T-cell (primary cell): Measurements from ENCODE around the gene ANO9. TPM values are rescaled to one million over a fixed set of nuclear protein-coding genes. Genes with fewer than 3 reads are reported as not detected.

Source experiments
- ATAC-seq, 4 experiments: fragments of 200-7000 bp in 3 of 4; fragments of 150-1000 bp in 1 of 4; cut with Tn5 transposase; replicated peaks in 1 of 4; 1 replicate in 3 of 4; 2 replicates in 1 of 4; pipeline ENCODE4 v1.10.0; 2021; ENCODE audit warnings: moderate library complexity in 3 of 4, mild to moderate bottlenecking in 2 of 4, moderate number of reproducible peaks in 1 of 4
- CTCF ChIA-PET, 2 donors: fragments of 300-600 bp; sonication (Branson Sonifier 250); formaldehyde crosslinking; loops; one replicate each; lab custom pipeline; 2022; ENCODE audit warnings: antibody characterized with exemption in 2 of 2; lab: Charles Lee
- POLR2A ChIA-PET, 2 donors: fragments of 300-600 bp; sonication (Branson Sonifier 250); formaldehyde crosslinking; loops; one replicate each; lab custom pipeline; 2022; ENCODE audit warnings: antibody characterized with exemption in 2 of 2; lab: Charles Lee
- DNase-seq, 35 experiments: peaks; one replicate each; pipeline versions ENCODE4 v3.0.0 to v3.0.0-alpha.2; 2013 to 2023
- H3K27ac ChIP-seq: one replicate; pipeline ENCODE4 v1.5.1; 2013; ENCODE audit warnings: low read length
- H3K27me3 ChIP-seq, 2 experiments: replicated peaks in 1 of 2; 1 replicate in 1 of 2; 2 replicates in 1 of 2; pipeline versions ENCODE4 v1.6.1 to v1.7.0; 2013; ENCODE audit warnings: low read length in 1 of 2, mixed read lengths in 1 of 2; ENCODE audit not compliant: control insufficient read depth in 2 of 2, insufficient read depth in 2 of 2; ENCODE audit errors: extremely low read depth in 1 of 2
- H3K36me3 ChIP-seq, 2 donors: 1 replicate in 1 of 2; 2 replicates in 1 of 2; pipeline versions ENCODE4 v1.6.1 to v1.7.0; 2013; ENCODE audit warnings: low read length in 1 of 2; ENCODE audit not compliant: control insufficient read depth in 2 of 2, insufficient read depth in 1 of 2; ENCODE audit errors: extremely low read depth in 1 of 2
- H3K4me1 ChIP-seq, 2 experiments: 1 replicate in 1 of 2; 2 replicates in 1 of 2; pipeline versions ENCODE4 v1.6.1 to v1.7.0; 2013; ENCODE audit warnings: low read length in 2 of 2, mixed read lengths in 1 of 2; ENCODE audit not compliant: insufficient read depth in 2 of 2, control insufficient read depth in 1 of 2; ENCODE audit errors: extremely low read depth in 1 of 2
- H3K4me3 ChIP-seq, 2 donors: 1 replicate in 1 of 2; 2 replicates in 1 of 2; pipeline versions ENCODE4 v1.5.1 to v1.7.0; 2013; ENCODE audit warnings: mild to moderate bottlenecking in 2 of 2, low read length in 1 of 2, moderate library complexity in 1 of 2; ENCODE audit not compliant: control insufficient read depth in 1 of 2; ENCODE audit errors: extremely low read depth in 1 of 2
- H3K9me3 ChIP-seq: 2 replicates; pipeline ENCODE4 v1.7.0; 2013
- H3K27ac Mint-ChIP-seq, 2 donors: one replicate each; pipeline ENCODE4 v1.8.0; 2020 to 2021; ENCODE audit warnings: mild to moderate bottlenecking in 2 of 2, mixed read lengths in 2 of 2
- H3K27me3 Mint-ChIP-seq, 2 donors: one replicate each; pipeline ENCODE4 v1.8.0; 2021 to 2022; ENCODE audit warnings: mixed read lengths in 2 of 2
- H3K36me3 Mint-ChIP-seq: one replicate; pipeline ENCODE4 v1.8.0; 2021; ENCODE audit warnings: mixed read lengths
- H3K4me1 Mint-ChIP-seq, 3 donors: one replicate each; pipeline ENCODE4 v1.8.0; 2020 to 2022; ENCODE audit warnings: mixed read lengths in 3 of 3, mild to moderate bottlenecking in 1 of 3
- H3K4me3 Mint-ChIP-seq, 3 donors: one replicate each; pipeline ENCODE4 v1.8.0; 2020 to 2022; ENCODE audit warnings: mild to moderate bottlenecking in 3 of 3, mixed read lengths in 3 of 3, moderate library complexity in 3 of 3
- H3K9me3 Mint-ChIP-seq, 3 donors: one replicate each; pipeline ENCODE4 v1.8.0; 2020 to 2022; ENCODE audit warnings: mixed read lengths in 3 of 3
- WGBS: methylation state at CpG from one replicate; pipeline ENCODE4 v1.1.5; 2013; ENCODE audit warnings: missing lambda C conversion rate; ENCODE audit not compliant: insufficient coverage; 5-methylcytosine and 5-hydroxymethylcytosine counted together
- total RNA-seq, 35 experiments: library from RNA in 6 of 35; stranded (reverse) in 6 of 35; fragments of 120-200 nt in 1 of 35; gene quantifications; one replicate each; pipeline versions ENCODE4 v1.2.1 to v1.2.4 and lab custom pipeline; 2013 to 2026

Gene ANO9
- total RNA-seq, 5 donors from 2014 or later (not counting 1 experiment from before 2014, with no cell fraction given) = 103 to 128 (median 120) TPM

GRCh38 chr11:432501-433100 is 9.2 kb downstream of the ANO9 start:
- H3K36me3 Mint-ChIP-seq = peaks cover 6% of the 10 kb centered on the region
- no peak overlapping the region for H3K27ac ChIP-seq
- no peak overlapping the region for H3K4me3 Mint-ChIP-seq
- no peaks in the 10 kb centered on the region for H3K9me3 ChIP-seq
- H3K27ac Mint-ChIP-seq = no peak overlapping the region
- WGBS = 95% methylated on average over 20 of the region's 20 CpGs
- no peaks in the 10 kb centered on the region for H3K27me3 Mint-ChIP-seq
- ChIA-PET POLR2A (no interaction called here), CTCF (no interaction called here)
- no peaks in the 10 kb centered on the region for H3K27me3 ChIP-seq
- no peaks in the 10 kb centered on the region for H3K9me3 Mint-ChIP-seq
- H3K4me1 ChIP-seq = peaks cover 0 to 5% of the 10 kb centered on the region in 2 experiments
- no peak for DNase-seq
- ATAC-seq = no peak
- H3K4me1 Mint-ChIP-seq = peaks cover 5 to 12% (median 8%) of the 10 kb centered on the region in 3 donors
- H3K4me3 ChIP-seq = no peak overlapping the region
- H3K36me3 ChIP-seq = peaks cover 0 to 22% of the 10 kb centered on the region in 2 donors

GRCh38 chr11:431921-432320 is 9.9 kb downstream of the ANO9 start:
- Histone ChIP-seq H3K27ac (no peak overlapping the region), H3K36me3 (peaks cover 1 to 22% of the 10 kb centered on the region in 2 donors), H3K4me1 (no peaks in the 10 kb centered on the region), H3K4me3 (no peak overlapping the region), H3K9me3 (no peaks in the 10 kb centered on the region), H3K27me3 (no peaks in the 10 kb centered on the region)
- ATAC-seq (no peak), DNase-seq (no peak)
- Mint-ChIP-seq H3K27ac (no peak overlapping the region), H3K9me3 (no peaks in the 10 kb centered on the region), H3K27me3 (no peaks in the 10 kb centered on the region), H3K4me1 (peaks cover 0 to 6% (median 2%) of the 10 kb centered on the region in 3 donors), H3K4me3 (no peak overlapping the region), H3K36me3 (peaks cover 9% of the 10 kb centered on the region)
- ChIA-PET CTCF (no interaction called here), POLR2A (no interaction called here)
- 97% methylated on average over 9 of the region's 13 CpGs for WGBS

GRCh38 chr11:429931-430456 is 11.8 kb downstream of the ANO9 start:
- DNase-seq (no peak), ATAC-seq (no peak)
- ChIA-PET POLR2A (no interaction called here), CTCF (no interaction called here)
- H3K36me3 ChIP-seq = peaks cover 5 to 25% of the 10 kb centered on the region in 2 donors
- H3K36me3 Mint-ChIP-seq = peaks cover 17% of the 10 kb centered on the region
- no peaks in the 10 kb centered on the region for H3K27me3 ChIP-seq
- H3K4me1 ChIP-seq = no peaks in the 10 kb centered on the region
- H3K4me3 ChIP-seq = no peak overlapping the region
- no peaks in the 10 kb centered on the region for H3K9me3 Mint-ChIP-seq
- no peaks in the 10 kb centered on the region for H3K27me3 Mint-ChIP-seq
- H3K27ac ChIP-seq = no peak overlapping the region
- H3K27ac Mint-ChIP-seq = no peak overlapping the region
- no peaks in the 10 kb centered on the region for H3K9me3 ChIP-seq
- no peak overlapping the region for H3K4me3 Mint-ChIP-seq
- H3K4me1 Mint-ChIP-seq = peaks cover 0 to 2% (median 0%) of the 10 kb centered on the region in 3 donors
- WGBS = 93% methylated on average over 17 of the region's 25 CpGs

GRCh38 chr11:429391-429790 is 12.4 kb downstream of the ANO9 start:
- H3K4me1 ChIP-seq = no peaks in the 10 kb centered on the region
- Mint-ChIP-seq H3K27me3 (no peaks in the 10 kb centered on the region), H3K4me3 (no peak overlapping the region), H3K4me1 (no peaks in the 10 kb centered on the region), H3K36me3 (peaks cover 21% of the 10 kb centered on the region), H3K9me3 (no peaks in the 10 kb centered on the region), H3K27ac (no peak overlapping the region)
- no peaks in the 10 kb centered on the region for H3K27me3 ChIP-seq
- DNase-seq (no peak), ATAC-seq (no peak)
- no peak overlapping the region for H3K27ac ChIP-seq
- CTCF ChIA-PET = no interaction called here
- H3K9me3 ChIP-seq = no peaks in the 10 kb centered on the region
- POLR2A ChIA-PET = no interaction called here
- peaks cover 5 to 23% of the 10 kb centered on the region in 2 donors for H3K36me3 ChIP-seq
- H3K4me3 ChIP-seq = no peak overlapping the region
- WGBS = 91% methylated on average over 22 of the region's 27 CpGs

- no peak overlapping the region for H3K4me3 Mint-ChIP-seq
- 94% methylated on average over 24 of the region's 24 CpGs for WGBS
- peaks cover 5 to 16% of the 10 kb centered on the region in 2 donors for H3K36me3 ChIP-seq
- ATAC-seq (no peak), DNase-seq (no peak)
- no peak overlapping the region for H3K27ac Mint-ChIP-seq
- H3K27me3 Mint-ChIP-seq = no peaks in the 10 kb centered on the region
- H3K9me3 ChIP-seq = no peaks in the 10 kb centered on the region
- peaks cover 22% of the 10 kb centered on the region for H3K36me3 Mint-ChIP-seq
- H3K27ac ChIP-seq = no peak overlapping the region
- no peaks in the 10 kb centered on the region for H3K27me3 ChIP-seq
- H3K4me3 ChIP-seq = no peak overlapping the region
- H3K4me1 ChIP-seq = no peaks in the 10 kb centered on the region
- POLR2A ChIA-PET = no interaction called here
- H3K4me1 Mint-ChIP-seq = no peaks in the 10 kb centered on the region
- CTCF ChIA-PET = no interaction called here
- no peaks in the 10 kb centered on the region for H3K9me3 Mint-ChIP-seq
These were observed 13.5 kb downstream of the ANO9 start for GRCh38 chr11:428295-428694.

GRCh38 chr11:426851-427250 is 15.0 kb downstream of the ANO9 start:
- H3K36me3 ChIP-seq = peaks cover 5 to 6% of the 10 kb centered on the region in 2 donors
- no peak overlapping the region for H3K4me3 ChIP-seq
- Mint-ChIP-seq H3K4me3 (no peak overlapping the region), H3K4me1 (no peaks in the 10 kb centered on the region), H3K9me3 (no peaks in the 10 kb centered on the region), H3K27me3 (no peaks in the 10 kb centered on the region), H3K27ac (no peak overlapping the region), H3K36me3 (peaks cover 22% of the 10 kb centered on the region)
- DNase-seq (no peak), ATAC-seq (no peak)
- no peaks in the 10 kb centered on the region for H3K9me3 ChIP-seq
- CTCF ChIA-PET = interaction anchor here in 1 of 2 donors (0.5 to 0.6 kb wide), 2 partner anchors 9 to 1725 kb away, joined by 3 to 5 read pairs; no protein-coding TSS in a partner anchor
- 95% methylated on average over 6 of the region's 8 CpGs for WGBS
- no peak overlapping the region for H3K27ac ChIP-seq
- H3K4me1 ChIP-seq = no peaks in the 10 kb centered on the region
- POLR2A ChIA-PET = no interaction called here
- no peaks in the 10 kb centered on the region for H3K27me3 ChIP-seq
